IMR-90 (cell line): ENCODE results near the gene AREL1. TPM values are rescaled to one million over a fixed set of nuclear protein-coding genes. Genes with fewer than 3 reads are reported as not detected.

ENCODE experiments used
- ATAC-seq: fragments of 200-7000 bp; cut with Tn5 transposase; 2 replicates; pipeline ENCODE4 v1.9.1; 2020; ENCODE audit warnings: low read depth, mild to moderate bottlenecking, moderate library complexity
- BruUV-seq: library from RNA; stranded (reverse); fragments of 400-500 nt; replicated peaks from 2 replicates; lab custom pipeline; 2021; lab: Mats Ljungman, UMichigan
- CTCF ChIA-PET: fragments of 300-600 bp; formaldehyde crosslinking; extraction: SDS; loops from one replicate; lab custom pipeline; 2021; ENCODE audit warnings: antibody characterized with exemption; lab: Yijun Ruan, JAX
- POLR2A ChIA-PET: fragments of 300-600 bp; sonication (Branson Sonifier 250); formaldehyde crosslinking; loops from one replicate; lab custom pipeline; 2022; ENCODE audit warnings: antibody characterized with exemption; ENCODE audit not compliant: unreplicated experiment; lab: Charles Lee
- DNase-seq: peaks from one replicate; pipeline ENCODE4 v3.0.0; 2013
- H2AFZ ChIP-seq: replicated peaks from 2 replicates; pipeline ENCODE3; 2013; ENCODE audit warnings: low read length, mild to moderate bottlenecking; ENCODE audit not compliant: poor library complexity
- H2AK5ac ChIP-seq: 2 replicates; pipeline ENCODE4 v1.6.1; 2013; ENCODE audit warnings: low read depth, low read length, inconsistent platforms
- H2AK9ac ChIP-seq: replicated peaks from 2 replicates; pipeline ENCODE3; 2013; ENCODE audit warnings: mild to moderate bottlenecking, low read depth, low read length, moderate library complexity; ENCODE audit not compliant: poor library complexity
- H2BK120ac ChIP-seq: 2 replicates; pipeline ENCODE4 v1.6.1; 2013; ENCODE audit warnings: low read depth, low read length, inconsistent platforms
- H2BK15ac ChIP-seq: 3 replicates; pipeline ENCODE4 v1.6.1; 2013; ENCODE audit warnings: low read depth, low read length, inconsistent platforms
- H2BK20ac ChIP-seq: 2 replicates; pipeline ENCODE4 v1.6.1; 2013; ENCODE audit warnings: low read depth, mild to moderate bottlenecking, inconsistent platforms, low read length, moderate library complexity
- H2BK5ac ChIP-seq: 2 replicates; pipeline ENCODE4 v1.6.1; 2013; ENCODE audit warnings: mild to moderate bottlenecking, low read depth, low read length, inconsistent platforms; ENCODE audit not compliant: poor library complexity, severe bottlenecking
- H3K14ac ChIP-seq: replicated peaks from 2 replicates; pipeline ENCODE4 v1.6.1; 2013; ENCODE audit warnings: low read depth, low read length, inconsistent platforms
- H3K18ac ChIP-seq: 2 replicates; pipeline ENCODE4 v1.6.1; 2013; ENCODE audit warnings: low read depth, low read length, control low read depth
- H3K23ac ChIP-seq: 2 replicates; pipeline ENCODE4 v1.6.1; 2013; ENCODE audit warnings: low read depth, low read length, inconsistent platforms
- H3K27ac ChIP-seq: 2 replicates; pipeline ENCODE4 v1.5.1; 2013; ENCODE audit warnings: mild to moderate bottlenecking, control low read depth, low read length; ENCODE audit not compliant: insufficient read depth
- H3K27me3 ChIP-seq: 2 replicates; pipeline ENCODE4 v1.6.1; 2013; ENCODE audit warnings: low read length; ENCODE audit not compliant: control insufficient read depth, insufficient read depth
- H3K36me3 ChIP-seq: 2 replicates; pipeline ENCODE4 v1.6.1; 2013; ENCODE audit warnings: low read length, mixed read lengths; ENCODE audit not compliant: control insufficient read depth, insufficient read depth
- H3K4ac ChIP-seq: 2 replicates; pipeline ENCODE4 v1.6.1; 2013; ENCODE audit warnings: low read depth, low read length, inconsistent platforms
- H3K4me1 ChIP-seq: 2 replicates; pipeline ENCODE4 v1.6.1; 2013; ENCODE audit warnings: low read length, mixed read lengths; ENCODE audit not compliant: control insufficient read depth, insufficient read depth
- H3K4me2 ChIP-seq: 2 replicates; pipeline ENCODE4 v1.6.1; 2013; ENCODE audit warnings: low read depth, mild to moderate bottlenecking, control low read depth, low read length, moderate library complexity
- H3K4me3 ChIP-seq: 2 replicates; pipeline ENCODE4 v1.5.1; 2013; ENCODE audit warnings: low read depth, mild to moderate bottlenecking, control low read depth, low read length, moderate library complexity; ENCODE audit not compliant: insufficient read depth
- H3K56ac ChIP-seq: 2 replicates; pipeline ENCODE4 v1.6.1; 2013; ENCODE audit warnings: low read length, inconsistent platforms; ENCODE audit not compliant: insufficient read depth; ENCODE audit errors: extremely low read depth
- H3K79me1 ChIP-seq, 2 experiments: 2 replicates each; pipeline ENCODE4 v1.6.1; 2013; ENCODE audit warnings: low read length in 2 of 2, inconsistent platforms in 1 of 2, low read depth in 1 of 2
- H3K9ac ChIP-seq: 2 replicates; pipeline ENCODE4 v1.6.1; 2013; ENCODE audit warnings: low read depth, low read length, control low read depth
- H3K9me1 ChIP-seq: 2 replicates; pipeline ENCODE4 v1.6.1; 2013; ENCODE audit warnings: low read length, inconsistent platforms; ENCODE audit not compliant: insufficient read depth
- H3K9me3 ChIP-seq: 2 replicates; pipeline ENCODE4 v1.6.1; 2013; ENCODE audit warnings: low read length; ENCODE audit not compliant: control insufficient read depth, insufficient read depth
- H4K20me1 ChIP-seq: 2 replicates; pipeline ENCODE4 v1.6.1; 2013; ENCODE audit warnings: low read length, inconsistent platforms; ENCODE audit not compliant: insufficient read depth
- H4K5ac ChIP-seq: 2 replicates; pipeline ENCODE4 v1.6.1; 2013; ENCODE audit warnings: mild to moderate bottlenecking, low read depth, low read length, control low read depth
- H4K8ac ChIP-seq, 2 experiments: 2 replicates each; pipeline ENCODE4 v1.6.1; 2013; ENCODE audit warnings: low read depth in 2 of 2, low read length in 2 of 2, control low read depth in 1 of 2, inconsistent platforms in 1 of 2
- H4K91ac ChIP-seq: 2 replicates; pipeline ENCODE4 v1.6.1; 2013; ENCODE audit warnings: low read depth, low read length, inconsistent platforms; ENCODE audit not compliant: insufficient read depth
- BHLHE40 ChIP-seq: fragments of 150-350 bp; IDR thresholded peaks from 2 replicates; pipeline ENCODE4 v1.6.1; 2016; ENCODE audit warnings: mild to moderate bottlenecking, low read depth, low read length
- CEBPB ChIP-seq: IDR thresholded peaks from 2 replicates; pipeline ENCODE4 v1.6.1; 2012; ENCODE audit warnings: low read depth, low read length, improper control_type of control experiment
- CTCF ChIP-seq: conservative IDR thresholded peaks from 2 replicates; pipeline ENCODE4 v1.5.1; 2012; ENCODE audit warnings: mild to moderate bottlenecking, low read depth, low read length, improper control_type of control experiment
- MAFK ChIP-seq: IDR thresholded peaks from 2 replicates; pipeline ENCODE4 v1.6.1; 2012; ENCODE audit warnings: low read depth, low read length, improper control_type of control experiment
- MXI1 ChIP-seq: IDR thresholded peaks from 2 replicates; pipeline ENCODE4 v1.6.1; 2012; ENCODE audit warnings: low read depth, mild to moderate bottlenecking, low read length, moderate library complexity, borderline replicate concordance
- NFE2L2 ChIP-seq: fragments of 150-350 bp; IDR thresholded peaks from 2 replicates; pipeline ENCODE4 v1.6.1; 2016; ENCODE audit warnings: low read depth, mild to moderate bottlenecking, low read length
- POLR2A ChIP-seq: IDR thresholded peaks from 2 replicates; pipeline ENCODE4 v1.6.1; 2012; ENCODE audit warnings: mild to moderate bottlenecking, low read depth, low read length
- WGBS, 2 experiments: methylation state at CpG; one replicate each; pipeline versions ENCODE4 v1.1.5 to v1.1.7; 2013; ENCODE audit warnings: missing lambda C conversion rate in 2 of 2; ENCODE audit not compliant: insufficient read length in 1 of 2; ENCODE audit errors: extremely low coverage in 2 of 2; 5-methylcytosine and 5-hydroxymethylcytosine counted together
- dilution Hi-C: fragments of 300-500 bp; cut with HindIII; formaldehyde crosslinking; loops from one replicate; pipeline ENCODE4 v1.14.3; 2018; ENCODE audit warnings: low sequenced_read_pairs; ENCODE audit not compliant: unreplicated experiment
- in situ Hi-C: fragments of 300-500 bp; cut with MboI; formaldehyde crosslinking; loops from 3 replicates; pipeline ENCODE4 v1.14.3; 2019; ENCODE audit warnings: low sequenced_read_pairs, inconsistent platforms, mixed read lengths
- intact Hi-C: fragments of 100-400 bp; cut with micrococcal nuclease; formaldehyde crosslinking; loops from 2 replicates; pipeline ENCODE4 v1.10.0; 2022
- polyA plus RNA-seq, 3 experiments: library from polyadenylated mRNA; depleted of rRNA; stranded (reverse); fragments of >200 nt; gene quantifications; 2 replicates each; pipeline ENCODE4 v1.2.3, GENCODE V29; 2012; ENCODE audit warnings: low replicate concordance in 1 of 3
- total RNA-seq: library from RNA; depleted of rRNA; stranded (reverse); fragments of >200 nt; gene quantifications from 2 replicates; pipeline ENCODE4 v1.2.3, GENCODE V29; 2012
- TF ChIP-seq, protein P1 (sequence below): fragments of 150-350 bp; IDR thresholded peaks from 2 replicates; pipeline ENCODE4 v1.6.1; 2017; ENCODE audit warnings: mild to moderate bottlenecking, antibody characterized with exemption, low read length, low read depth

AREL1 gene
- total and polyA plus RNA-seq, 2 of the 4 experiments (the other 2 are of a cell fraction) = 30.0 to 39.3 TPM

DNA sequence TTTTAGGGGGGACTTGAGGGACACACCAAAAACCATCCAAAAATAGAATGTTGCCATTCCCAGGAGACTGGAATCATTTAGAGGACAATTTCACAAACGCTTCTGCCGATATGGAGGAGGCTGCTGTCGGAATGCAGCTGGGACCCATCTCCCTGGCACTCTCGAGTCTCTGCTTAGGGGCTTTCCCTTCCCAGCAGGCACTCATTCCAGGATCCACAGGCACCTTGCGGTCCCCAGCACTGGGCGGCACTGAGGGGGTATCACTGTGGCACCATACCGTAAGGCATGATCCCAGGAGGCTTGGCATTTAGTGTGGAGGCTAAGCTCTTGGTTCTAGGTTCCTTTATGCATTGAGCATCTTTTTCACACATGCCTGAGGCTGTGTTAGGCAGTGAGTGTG is 64.3 kb downstream of the AREL1 start:
- no TSS peak for BruUV-seq
- dilution Hi-C loops = no loop called here
- no peak overlapping the region for H3K9ac ChIP-seq
- no peak overlapping the region for H2AK9ac ChIP-seq
- intact Hi-C loops = no loop called here
- H3K4me3 ChIP-seq = no peak overlapping the region
- H2AK5ac ChIP-seq = peak overlapping the region; percentile 40; the same call in 1 of the 2 replicates
- peaks cover 35% of the 10 kb centered on the region for H3K4me1 ChIP-seq
- peak overlapping the region in 1 of 2 experiments; percentile 57; a peak in 1 of 4 replicates for H4K8ac ChIP-seq
- TF ChIP-seq CTCF (no peak), POLR2A (no peak), MAFK (no peak), BHLHE40 (no peak), MXI1 (no peak), NFE2L2 (no peak), CEBPB (no peak)
- TF ChIP-seq, protein P1, sequence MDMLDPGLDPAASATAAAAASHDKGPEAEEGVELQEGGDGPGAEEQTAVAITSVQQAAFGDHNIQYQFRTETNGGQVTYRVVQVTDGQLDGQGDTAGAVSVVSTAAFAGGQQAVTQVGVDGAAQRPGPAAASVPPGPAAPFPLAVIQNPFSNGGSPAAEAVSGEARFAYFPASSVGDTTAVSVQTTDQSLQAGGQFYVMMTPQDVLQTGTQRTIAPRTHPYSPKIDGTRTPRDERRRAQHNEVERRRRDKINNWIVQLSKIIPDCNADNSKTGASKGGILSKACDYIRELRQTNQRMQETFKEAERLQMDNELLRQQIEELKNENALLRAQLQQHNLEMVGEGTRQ = no peak
- no peak overlapping the region for H2BK20ac ChIP-seq
- no peak overlapping the region for H3K18ac ChIP-seq
- peaks cover 41% of the 10 kb centered on the region for H3K9me1 ChIP-seq
- H3K56ac ChIP-seq = no peak overlapping the region
- in situ Hi-C loops = no loop called here
- peak overlapping the region; percentile 11; the same call in 1 of the 2 replicates for H2BK120ac ChIP-seq
- ATAC-seq (no peak), DNase-seq (no peak)
- no peak overlapping the region; the same call in 2 of the 3 replicates for H2BK15ac ChIP-seq
- peak overlapping the region; percentile 43; the same call in 1 of the 2 replicates for H4K91ac ChIP-seq
- POLR2A ChIA-PET = no interaction called here
- peaks cover under 1 to 16% of the 10 kb centered on the region in 2 experiments; a peak in 3 of 4 replicates for H3K79me1 ChIP-seq
- H3K36me3 ChIP-seq = no peaks in the 10 kb centered on the region
- H3K9me3 ChIP-seq = no peaks in the 10 kb centered on the region
- no peak overlapping the region for H4K5ac ChIP-seq
- no peaks in the 10 kb centered on the region for H4K20me1 ChIP-seq
- H3K23ac ChIP-seq = no peak overlapping the region
- CTCF ChIA-PET = interaction anchor here (1.4 to 2.1 kb wide), 2 partner anchors 40 to 76 kb away, joined by 4 read pairs; no protein-coding TSS in a partner anchor
- H3K27me3 ChIP-seq = no peaks in the 10 kb centered on the region
- 20% methylated on average over 1 of the region's 7 CpGs; no CpG with 5 or more reads in 1 of the 2 experiments for WGBS, 2 experiments
- peak overlapping the region; percentile 78 for H3K4ac ChIP-seq
- no peak overlapping the region for H3K4me2 ChIP-seq
- H2AFZ ChIP-seq = peak overlapping the region; percentile 24
- peak overlapping the region; percentile 65; the same call in 1 of the 2 replicates for H3K14ac ChIP-seq
- no peak overlapping the region for H2BK5ac ChIP-seq
- no peak overlapping the region for H3K27ac ChIP-seq
